HepG2 (cell line): ENCODE data around the gene RPS8. TPM values are rescaled to one million over a fixed set of nuclear protein-coding genes. Genes with fewer than 3 reads are reported as not detected.

ENCODE experiments used
- AHR ChIP-seq: IDR thresholded peaks from 2 replicates; pipeline ENCODE4 v1.6.1; 2018; ENCODE audit warnings: missing genetic modification reagents, missing compliant biosample characterization
- CBX1 ChIP-seq: IDR thresholded peaks from one replicate; pipeline ENCODE4 v1.6.1; 2016; ENCODE audit warnings: antibody characterized with exemption, low read depth
- ESRRA ChIP-seq: sonication (generic); formaldehyde crosslinking; IDR thresholded peaks from 2 replicates; pipeline ENCODE4 v1.5.1; 2020; ENCODE audit warnings: mild to moderate bottlenecking, low read depth, missing genetic modification reagents
- MEIS1 ChIP-seq: sonication (generic); formaldehyde crosslinking; IDR thresholded peaks from 2 replicates; pipeline ENCODE4 v1.9.0; 2021; ENCODE audit warnings: mild to moderate bottlenecking, missing genetic modification reagents, moderate library complexity, borderline replicate concordance
- MLX ChIP-seq: IDR thresholded peaks from 2 replicates; pipeline ENCODE4 v1.6.1; 2016
- NFYB ChIP-seq: sonication (generic); formaldehyde crosslinking; IDR thresholded peaks from 2 replicates; pipeline ENCODE4 v1.4.0; 2020; ENCODE audit warnings: missing genetic modification reagents
- SKI ChIP-seq: fragments of 450-650 bp; IDR thresholded peaks from one replicate; pipeline ENCODE4 v1.6.1; 2018; ENCODE audit warnings: mild to moderate bottlenecking; ENCODE audit not compliant: partially characterized antibody
- TAF15 ChIP-seq: fragments of 200-400 bp; formaldehyde crosslinking; IDR thresholded peaks from one replicate; pipeline ENCODE4 v1.6.1; 2018; ENCODE audit warnings: mild to moderate bottlenecking, low read depth, low read length; ENCODE audit not compliant: poor library complexity, severe bottlenecking
- TSC22D2 ChIP-seq: sonication (generic); formaldehyde crosslinking; IDR thresholded peaks from 2 replicates; pipeline ENCODE4 v1.5.1; 2020; ENCODE audit warnings: missing genetic modification reagents, mild to moderate bottlenecking, borderline replicate concordance
- ZBTB25 ChIP-seq: IDR thresholded peaks from 2 replicates; pipeline ENCODE4 v1.6.1; 2018; ENCODE audit warnings: missing genetic modification reagents
- ZNF792 ChIP-seq: IDR thresholded peaks from 2 replicates; pipeline ENCODE4 v1.6.1; 2016
- ZSCAN20 ChIP-seq: sonication (generic); formaldehyde crosslinking; IDR thresholded peaks from 2 replicates; pipeline ENCODE4 v1.4.0; 2020; ENCODE audit warnings: missing genetic modification reagents, mild to moderate bottlenecking, borderline replicate concordance
- ZXDC ChIP-seq: sonication (generic); formaldehyde crosslinking; IDR thresholded peaks from 2 replicates; pipeline ENCODE4 v1.5.0; 2020; ENCODE audit warnings: mild to moderate bottlenecking, missing genetic modification reagents
- polyA plus RNA-seq, 8 experiments: library from polyadenylated mRNA; depleted of rRNA in 3 of 8; stranded (reverse) in 7 of 8; unstranded in 1 of 8; fragments of >200 nt; fragmentation: Illumina TruSeq in 4 of 8; extraction: Trizol in 4 of 8; gene quantifications; 2 replicates each; pipeline versions ENCODE4 v1.2.1 to v1.2.3, GENCODE V29; 2011 to 2016; ENCODE audit warnings: low read depth in 4 of 8, missing spikeins in 1 of 8, mixed read lengths in 1 of 8; ENCODE audit not compliant: insufficient read depth in 1 of 8
- total RNA-seq, 5 experiments: library from RNA; depleted of rRNA; stranded (reverse); fragments of >200 nt; fragmentation: Illumina TruSeq; extraction: Trizol; gene quantifications; 2 replicates each; pipeline ENCODE4 v1.2.3, GENCODE V29; 2016; ENCODE audit warnings: low read depth in 1 of 5
- TF ChIP-seq, protein P1 (sequence below), 2 experiments: sonication (generic) in 1 of 2; formaldehyde crosslinking in 1 of 2; IDR thresholded peaks; 2 replicates each; pipeline versions ENCODE4 v1.6.1 to v1.9.0; 2014 to 2022; ENCODE audit warnings: antibody characterized with exemption in 1 of 2, borderline replicate concordance in 1 of 2, inconsistent platforms in 1 of 2, low read depth in 1 of 2, missing genetic modification reagents in 1 of 2
- TF ChIP-seq, protein P2 (sequence below): sonication (generic); formaldehyde crosslinking; IDR thresholded peaks from 2 replicates; pipeline ENCODE4 v1.4.0; 2020; ENCODE audit warnings: missing genetic modification reagents, borderline replicate concordance

RPS8 gene
- total and polyA plus RNA-seq, 2 of the 13 experiments (the other 11 are each of a cell fraction or from before 2014, with no cell fraction given): 2,628 to 2,822 TPM

GRCh38 chr1:44784094-44785028 lies 9.0 kb downstream of the RPS8 start (continued):
- TF ChIP-seq ZXDC: no peak
- no peak for TF ChIP-seq CBX1
- TF ChIP-seq TSC22D2 (CRISPR knock-in tag): 0 out of 2 replicates have a peak, but pooled peaks have one; percentile 35
- TF ChIP-seq AHR (CRISPR knock-in tag): 0 out of 2 replicates have a peak, but pooled peaks have one; percentile 25
- peak; percentile 72; the same call in 1 of the 2 replicates for TF ChIP-seq MEIS1 (CRISPR knock-in tag)
- peak; percentile 29; the same call in 1 of the 2 replicates for TF ChIP-seq ZNF792 (CRISPR knock-in tag)
- TF ChIP-seq MLX (CRISPR knock-in tag): no peak
- TF ChIP-seq ESRRA: no peak; the same call in 1 of the 2 replicates
- peak; percentile 17; the same call in 1 of the 2 replicates for TF ChIP-seq ZBTB25 (CRISPR knock-in tag)
- TF ChIP-seq, protein P1, sequence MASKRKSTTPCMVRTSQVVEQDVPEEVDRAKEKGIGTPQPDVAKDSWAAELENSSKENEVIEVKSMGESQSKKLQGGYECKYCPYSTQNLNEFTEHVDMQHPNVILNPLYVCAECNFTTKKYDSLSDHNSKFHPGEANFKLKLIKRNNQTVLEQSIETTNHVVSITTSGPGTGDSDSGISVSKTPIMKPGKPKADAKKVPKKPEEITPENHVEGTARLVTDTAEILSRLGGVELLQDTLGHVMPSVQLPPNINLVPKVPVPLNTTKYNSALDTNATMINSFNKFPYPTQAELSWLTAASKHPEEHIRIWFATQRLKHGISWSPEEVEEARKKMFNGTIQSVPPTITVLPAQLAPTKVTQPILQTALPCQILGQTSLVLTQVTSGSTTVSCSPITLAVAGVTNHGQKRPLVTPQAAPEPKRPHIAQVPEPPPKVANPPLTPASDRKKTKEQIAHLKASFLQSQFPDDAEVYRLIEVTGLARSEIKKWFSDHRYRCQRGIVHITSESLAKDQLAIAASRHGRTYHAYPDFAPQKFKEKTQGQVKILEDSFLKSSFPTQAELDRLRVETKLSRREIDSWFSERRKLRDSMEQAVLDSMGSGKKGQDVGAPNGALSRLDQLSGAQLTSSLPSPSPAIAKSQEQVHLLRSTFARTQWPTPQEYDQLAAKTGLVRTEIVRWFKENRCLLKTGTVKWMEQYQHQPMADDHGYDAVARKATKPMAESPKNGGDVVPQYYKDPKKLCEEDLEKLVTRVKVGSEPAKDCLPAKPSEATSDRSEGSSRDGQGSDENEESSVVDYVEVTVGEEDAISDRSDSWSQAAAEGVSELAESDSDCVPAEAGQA (IDR thresholded peaks at IDR 0.05; ENCODE audit: low read depth): no peak
- TF ChIP-seq, protein P1 (CRISPR knock-in tag; IDR thresholded peaks at IDR 0.05; ENCODE audit: borderline replicate concordance): no peak
- TF ChIP-seq SKI: no peak
- no peak for TF ChIP-seq TAF15
- TF ChIP-seq, protein P2, sequence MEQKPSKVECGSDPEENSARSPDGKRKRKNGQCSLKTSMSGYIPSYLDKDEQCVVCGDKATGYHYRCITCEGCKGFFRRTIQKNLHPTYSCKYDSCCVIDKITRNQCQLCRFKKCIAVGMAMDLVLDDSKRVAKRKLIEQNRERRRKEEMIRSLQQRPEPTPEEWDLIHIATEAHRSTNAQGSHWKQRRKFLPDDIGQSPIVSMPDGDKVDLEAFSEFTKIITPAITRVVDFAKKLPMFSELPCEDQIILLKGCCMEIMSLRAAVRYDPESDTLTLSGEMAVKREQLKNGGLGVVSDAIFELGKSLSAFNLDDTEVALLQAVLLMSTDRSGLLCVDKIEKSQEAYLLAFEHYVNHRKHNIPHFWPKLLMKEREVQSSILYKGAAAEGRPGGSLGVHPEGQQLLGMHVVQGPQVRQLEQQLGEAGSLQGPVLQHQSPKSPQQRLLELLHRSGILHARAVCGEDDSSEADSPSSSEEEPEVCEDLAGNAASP (CRISPR knock-in tag): no peak
- TF ChIP-seq ZSCAN20 (CRISPR knock-in tag): no peak; the same call in 1 of the 2 replicates
- TF ChIP-seq NFYB (CRISPR knock-in tag): 0 out of 2 replicates have a peak, but pooled peaks have one; percentile 14
